Stimulated activated CD8-positive, alpha-beta memory T cell treated with anti-CD3 and anti-CD28 coated beads, Interleukin-7, amount 100 ng/mL, for 1 hour (primary cell): ENCODE measurements around the gene GPC6.

ENCODE experiments used
- DNase-seq, 2 donors: peaks; one replicate each; pipeline ENCODE4 v3.0.0-alpha.2; 2020; ENCODE audit warnings: low read depth in 2 of 2

Gene GPC6

DNA sequence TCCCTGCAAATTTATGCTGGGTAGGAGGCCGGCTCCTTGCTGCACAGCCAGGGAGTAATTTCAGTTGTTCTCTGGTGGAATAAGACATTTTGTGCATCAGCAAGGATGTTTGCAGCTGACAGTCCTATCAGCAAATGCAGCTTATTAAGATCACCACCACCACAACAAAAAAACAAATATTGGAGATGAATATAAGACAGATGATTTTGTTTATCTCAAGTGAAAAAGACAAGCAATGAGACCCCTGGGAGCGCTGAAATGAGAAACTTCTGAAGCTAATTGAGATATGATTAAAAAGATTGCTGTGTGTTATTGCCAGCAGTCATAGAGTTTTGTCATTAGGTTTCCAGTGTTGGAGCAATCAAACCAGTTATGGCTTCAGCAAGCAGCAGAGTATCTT lies 505.6 kb downstream of the GPC6 start:
- no peak for DNase-seq

- no peak for DNase-seq
Measured at GRCh38 chr13:93736081-93736480, 509.5 kb downstream of the GPC6 start.

GRCh38 chr13:93736909-93737308 lies 510.3 kb downstream of the GPC6 start:
- DNase-seq = no peak

DNA sequence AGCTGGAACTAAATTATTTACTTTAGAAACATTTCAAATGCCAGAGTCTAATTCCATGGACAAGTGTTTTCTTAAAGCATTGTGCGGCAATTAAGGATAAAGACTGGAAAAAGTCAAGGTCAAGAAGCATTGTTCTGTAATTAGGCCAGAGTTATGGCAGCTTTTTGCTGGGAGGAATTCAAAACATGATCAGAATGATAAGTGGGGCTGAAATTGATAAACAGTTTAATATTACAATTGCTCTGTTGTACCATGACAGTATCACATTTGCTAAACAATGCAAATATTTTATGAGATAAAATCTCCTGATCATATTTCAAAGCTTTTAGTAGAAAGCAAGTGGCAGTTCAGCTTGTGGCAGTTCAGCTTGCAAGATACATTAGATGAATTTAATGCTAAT lies 513.7 kb downstream of the GPC6 start:
- no peak for DNase-seq

- DNase-seq = no peak
Measured at GRCh38 chr13:93744033-93744432, 517.4 kb downstream of the GPC6 start.

DNA sequence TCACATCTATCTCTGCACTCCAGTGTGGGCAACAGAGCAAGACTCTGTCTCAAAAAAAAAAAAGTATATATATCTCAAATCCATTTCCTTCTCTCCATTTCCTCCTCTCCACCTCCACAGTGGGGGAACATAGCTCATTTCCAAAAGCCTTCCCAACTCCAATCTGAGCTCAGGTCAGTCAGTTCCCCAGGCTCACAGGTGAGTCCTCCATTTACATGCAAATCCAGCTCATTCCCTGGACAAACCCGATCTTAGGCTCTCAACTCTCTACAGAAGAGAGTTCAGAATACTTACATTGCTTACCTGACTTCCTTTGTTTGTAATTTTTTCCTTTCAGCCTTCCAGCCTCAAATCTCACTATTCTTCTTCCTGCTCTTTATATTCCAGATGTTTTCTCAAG lies 518.3 kb downstream of the GPC6 start:
- no peak for DNase-seq

DNA sequence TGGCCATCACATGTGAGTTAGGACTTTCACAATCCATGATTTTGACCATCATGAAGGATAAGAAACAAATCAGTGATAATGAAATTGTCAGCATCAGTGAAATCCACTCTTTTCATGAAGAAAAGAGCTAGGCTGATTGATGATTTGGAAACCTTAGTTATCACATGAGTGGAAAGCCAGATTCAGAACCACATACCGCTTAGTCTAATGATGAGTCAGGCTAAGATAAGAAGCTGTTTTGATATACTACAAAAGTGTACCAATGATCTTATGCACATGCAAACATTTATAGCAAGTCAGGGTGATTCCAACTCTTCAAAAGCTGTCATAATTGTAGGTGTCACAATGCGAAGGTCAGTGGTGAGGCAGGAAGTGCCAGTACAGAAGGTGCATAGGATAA lies 519.3 kb downstream of the GPC6 start:
- no peak for DNase-seq

DNA sequence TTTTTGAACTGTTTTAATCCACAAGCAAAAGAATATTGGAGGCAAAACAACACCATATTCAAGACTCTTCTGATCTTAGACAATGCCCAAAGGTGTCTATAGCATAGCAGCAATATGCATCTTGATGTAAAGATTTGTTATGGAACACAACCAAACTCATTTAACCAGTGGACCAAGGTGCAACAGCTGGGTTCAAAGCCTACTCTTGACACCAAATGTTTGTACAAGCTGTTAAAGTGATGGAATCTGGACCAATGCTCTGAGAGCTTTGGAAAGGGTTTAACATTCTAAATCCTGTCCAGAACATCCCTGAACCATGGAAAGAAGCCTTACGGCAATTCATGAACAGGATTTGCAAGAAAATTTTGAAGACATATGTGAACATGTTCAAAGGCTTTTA lies 520.0 kb downstream of the GPC6 start:
- DNase-seq = no peak

DNA sequence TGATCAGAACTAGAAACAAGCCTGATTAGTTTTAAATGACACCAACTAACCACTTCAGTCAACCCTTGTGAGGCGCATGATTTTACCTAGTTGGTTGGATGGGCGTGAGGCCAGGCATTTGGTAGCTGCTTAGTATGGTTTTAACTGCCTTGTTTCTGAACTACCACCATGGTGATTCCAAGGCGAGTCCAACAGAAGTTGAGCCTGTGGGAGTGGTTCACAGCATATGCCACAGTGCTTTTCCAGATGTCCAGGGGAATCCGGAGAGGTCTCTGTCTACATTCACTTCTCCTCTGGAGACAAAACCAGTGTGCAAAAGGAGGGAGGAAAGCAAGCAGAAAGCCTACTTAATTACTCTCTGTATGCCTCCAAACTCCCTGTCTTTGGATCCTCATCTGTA lies 524.1 kb downstream of the GPC6 start:
- no peak for DNase-seq

GRCh38 chr13:93751117-93751516 lies 524.5 kb downstream of the GPC6 start:
- no peak for DNase-seq

GRCh38 chr13:93752541-93752940 lies 525.9 kb downstream of the GPC6 start:
- no peak for DNase-seq

- DNase-seq = no peak
Measured at GRCh38 chr13:93753639-93754038, 527.0 kb downstream of the GPC6 start.

- DNase-seq = no peak
Measured at GRCh38 chr13:93755341-93755740, 528.7 kb downstream of the GPC6 start.

GRCh38 chr13:93758575-93758974 lies 532.0 kb downstream of the GPC6 start:
- DNase-seq = no peak

DNA sequence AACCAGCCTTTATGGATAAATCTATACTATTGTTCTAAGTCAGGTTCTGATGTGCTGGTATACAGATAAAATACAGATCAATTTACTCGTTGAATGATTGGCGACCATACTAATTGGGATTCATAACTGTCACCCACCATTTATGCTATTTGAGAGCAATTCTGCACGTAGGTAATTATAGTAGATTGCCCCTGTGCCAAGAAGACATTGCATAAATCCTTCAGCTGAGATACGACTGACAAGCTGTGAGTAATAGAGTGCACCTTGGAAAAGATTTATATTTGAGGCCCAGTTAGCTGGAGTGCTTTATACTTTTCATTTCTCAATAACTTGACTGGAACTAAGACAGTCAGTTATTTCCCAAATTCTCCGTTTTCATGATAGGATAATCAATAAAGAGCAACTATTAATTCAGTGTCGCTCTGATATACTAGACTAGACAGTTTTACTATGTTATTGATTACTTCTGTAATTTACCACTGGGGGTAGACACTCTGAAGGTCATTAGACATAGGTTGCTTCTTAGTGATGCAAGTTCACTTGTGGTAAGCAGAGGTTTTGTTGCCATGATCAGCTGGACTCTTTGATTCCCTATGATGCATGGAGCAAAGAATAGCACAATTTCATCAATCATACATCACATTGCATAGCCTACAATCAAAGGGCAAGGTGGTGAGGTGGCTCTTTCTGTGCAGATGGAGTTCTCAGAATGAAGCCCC lies 536.3 kb downstream of the GPC6 start:
- no peak for DNase-seq

DNA sequence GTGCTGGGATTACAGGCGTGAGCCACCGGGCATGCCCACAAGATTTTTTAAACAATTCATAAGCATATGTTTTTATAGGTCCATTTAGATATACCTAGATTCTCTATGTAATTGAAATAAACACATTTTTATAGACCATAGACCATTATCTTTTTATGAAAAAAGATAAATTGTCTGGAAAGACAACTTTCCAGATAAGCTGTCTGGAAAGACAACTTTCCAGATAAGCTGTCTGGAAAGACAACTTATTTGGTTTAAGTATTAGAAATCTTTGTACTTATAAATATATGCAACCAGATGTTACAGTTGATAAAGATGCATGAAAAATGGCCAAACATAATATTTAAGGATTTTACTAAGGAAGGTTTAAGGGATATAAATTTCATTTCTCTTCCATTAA lies 538.5 kb downstream of the GPC6 start:
- no peak for DNase-seq

GRCh38 chr13:93765811-93766210 lies 539.2 kb downstream of the GPC6 start:
- no peak for DNase-seq

DNA sequence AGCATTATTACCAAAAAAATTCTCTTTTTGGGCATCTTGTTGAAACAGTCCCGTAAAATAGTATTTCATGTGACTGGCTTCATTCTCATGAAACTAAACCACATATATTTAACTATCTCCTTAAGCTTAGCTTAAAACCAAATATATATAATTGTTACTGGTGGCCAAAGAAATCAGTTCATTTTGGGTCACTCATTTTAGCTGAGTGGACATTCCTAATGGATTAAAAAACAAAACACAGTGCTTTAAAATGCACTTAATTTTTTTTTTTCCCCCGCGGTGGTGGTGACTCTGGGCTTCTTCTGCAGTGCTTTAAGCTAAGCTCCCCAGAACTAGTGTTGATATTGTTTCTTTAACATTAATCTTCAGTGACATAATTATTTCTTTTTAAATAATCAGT lies 540.1 kb downstream of the GPC6 start:
- no peak for DNase-seq

DNA sequence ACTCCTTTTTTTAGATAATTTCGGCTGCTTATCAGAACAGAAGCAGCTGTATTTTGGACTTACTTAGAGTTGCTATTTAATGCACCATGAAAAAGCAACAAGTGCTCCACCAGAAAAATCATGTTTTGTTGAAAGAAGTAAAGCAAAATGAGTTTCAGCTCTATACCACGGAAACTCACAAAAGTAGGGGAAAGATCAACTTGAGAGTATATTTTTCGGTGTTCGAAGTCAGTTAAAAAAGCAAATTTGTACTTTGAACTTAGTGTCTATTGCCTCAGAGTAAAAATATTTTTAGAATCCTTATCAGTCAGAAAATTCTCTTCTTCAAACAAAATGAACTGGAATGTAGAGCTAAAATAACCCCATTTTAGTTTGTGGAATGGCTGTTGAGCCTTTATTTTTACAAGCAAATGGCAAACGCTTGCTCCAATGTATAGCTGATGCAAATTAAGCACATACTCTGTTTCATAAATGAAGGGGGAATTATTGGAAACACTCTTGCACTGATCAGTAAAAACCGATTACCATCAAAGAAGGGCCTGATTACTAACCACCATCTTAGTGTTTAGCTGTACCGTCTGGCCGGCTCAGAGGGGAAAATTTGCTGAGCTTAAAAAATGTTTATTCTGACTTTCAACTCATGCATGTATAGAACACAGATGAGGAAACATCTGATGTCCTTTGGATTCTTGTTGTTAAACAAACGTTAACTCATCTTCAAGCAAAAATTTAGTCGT lies 540.7 kb downstream of the GPC6 start:
- no peak for DNase-seq

GRCh38 chr13:93767917-93768409 lies 541.4 kb downstream of the GPC6 start:
- no peak for DNase-seq

- DNase-seq = no peak
Measured at GRCh38 chr13:93769101-93769500, 542.5 kb downstream of the GPC6 start.

DNA sequence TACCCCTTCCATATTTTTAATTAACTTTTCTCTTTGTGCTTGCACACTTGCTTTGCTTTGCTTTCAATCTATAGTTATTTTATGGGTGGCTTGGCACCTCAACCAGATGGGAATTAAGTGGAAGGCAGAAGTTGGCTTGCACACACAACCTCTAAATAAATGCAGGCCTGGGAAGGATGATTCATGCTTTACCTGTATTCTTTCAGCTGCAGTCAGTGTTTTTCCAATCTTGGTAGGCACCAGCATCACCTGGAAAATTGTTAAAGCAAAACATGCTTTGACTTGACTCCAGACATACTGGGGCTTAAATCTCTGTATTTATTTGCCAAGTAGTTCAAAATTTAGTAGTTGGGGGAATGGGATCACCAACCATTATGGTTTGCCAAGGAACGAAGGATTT lies 543.0 kb downstream of the GPC6 start:
- DNase-seq = no peak

- no peak for DNase-seq
Measured at GRCh38 chr13:93771227-93771626, 544.6 kb downstream of the GPC6 start.
